H9 (cell line): ENCODE measurements around the gene CPNE7. TPM values are rescaled to one million over a fixed set of nuclear protein-coding genes. Genes with fewer than 3 reads are reported as not detected.
A peak's percentile ranks its signal among the peaks of the same experiment; 100 is the strongest.

Source experiments
- DNase-seq: peaks from one replicate; pipeline ENCODE4 v3.0.0-alpha.2; 2017
- H2AFZ ChIP-seq: one replicate; pipeline ENCODE4 v1.6.1; 2013; ENCODE audit warnings: mild to moderate bottlenecking, low read length, control low read depth, moderate library complexity
- H2AK5ac ChIP-seq: 2 replicates; pipeline ENCODE4 v1.6.1; 2013; ENCODE audit warnings: low read length, control low read depth, mixed read lengths; ENCODE audit not compliant: insufficient read length
- H2BK120ac ChIP-seq: one replicate; pipeline ENCODE4 v1.6.1; 2013; ENCODE audit warnings: low read depth, mild to moderate bottlenecking, low read length, control low read depth, inconsistent platforms; ENCODE audit not compliant: poor library complexity, severe bottlenecking
- H2BK12ac ChIP-seq: 2 replicates; pipeline ENCODE4 v1.6.1; 2013; ENCODE audit warnings: low read length, control low read depth, mixed read lengths, low read depth; ENCODE audit not compliant: insufficient read length
- H2BK15ac ChIP-seq: 2 replicates; pipeline ENCODE4 v1.6.1; 2013; ENCODE audit warnings: low read depth, low read length, control low read depth
- H2BK20ac ChIP-seq: one replicate; pipeline ENCODE4 v1.6.1; 2013; ENCODE audit warnings: low read depth, mild to moderate bottlenecking, low read length, control low read depth, inconsistent platforms; ENCODE audit not compliant: poor library complexity, severe bottlenecking
- H2BK5ac ChIP-seq: 2 replicates; pipeline ENCODE4 v1.6.1; 2013; ENCODE audit warnings: low read length, control low read depth, mixed read lengths; ENCODE audit not compliant: insufficient read length
- H3K14ac ChIP-seq: 2 replicates; pipeline ENCODE4 v1.6.1; 2013; ENCODE audit warnings: low read length, control low read depth; ENCODE audit not compliant: insufficient read depth
- H3K18ac ChIP-seq: 2 replicates; pipeline ENCODE4 v1.6.1; 2013; ENCODE audit warnings: low read depth, mild to moderate bottlenecking, mixed read lengths, low read length, control low read depth; ENCODE audit not compliant: insufficient read length
- H3K23ac ChIP-seq: 2 replicates; pipeline ENCODE4 v1.6.1; 2013; ENCODE audit warnings: low read length, control low read depth, mixed read lengths, low read depth; ENCODE audit not compliant: insufficient read length
- H3K23me2 ChIP-seq: 2 replicates; pipeline ENCODE4 v1.6.1; 2013; ENCODE audit warnings: low read depth, mild to moderate bottlenecking, mixed read lengths, low read length, control low read depth; ENCODE audit not compliant: insufficient read length, poor library complexity, severe bottlenecking
- H3K27ac ChIP-seq: 2 replicates; pipeline ENCODE4 v1.5.1; 2013; ENCODE audit warnings: low read length, control low read depth, mixed read lengths, low read depth; ENCODE audit not compliant: insufficient read length
- H3K27me3 ChIP-seq: 2 replicates; pipeline ENCODE4 v1.6.1; 2013; ENCODE audit warnings: low read length, control low read depth, inconsistent platforms; ENCODE audit not compliant: insufficient read depth
- H3K4ac ChIP-seq: 2 replicates; pipeline ENCODE4 v1.6.1; 2013; ENCODE audit warnings: low read depth, mild to moderate bottlenecking, control low read depth, inconsistent platforms, low read length, moderate library complexity
- H3K4me1 ChIP-seq: 2 replicates; pipeline ENCODE4 v1.6.1; 2013; ENCODE audit warnings: low read length, control low read depth, inconsistent platforms; ENCODE audit not compliant: insufficient read depth
- H3K4me2 ChIP-seq: 2 replicates; pipeline ENCODE4 v1.6.1; 2013; ENCODE audit warnings: low read length, control low read depth, mixed read lengths; ENCODE audit not compliant: insufficient read length, insufficient read depth
- H3K56ac ChIP-seq: 2 replicates; pipeline ENCODE4 v1.6.1; 2013; ENCODE audit warnings: low read depth, mild to moderate bottlenecking, mixed read lengths, low read length, control low read depth; ENCODE audit not compliant: insufficient read length
- H3K79me1 ChIP-seq: 2 replicates; pipeline ENCODE4 v1.6.1; 2013; ENCODE audit warnings: low read depth, mild to moderate bottlenecking, moderate library complexity, low read length, control low read depth, inconsistent platforms; ENCODE audit not compliant: insufficient read depth, poor library complexity, severe bottlenecking
- H3K79me2 ChIP-seq: 2 replicates; pipeline ENCODE4 v1.6.1; 2013; ENCODE audit warnings: low read length, control low read depth, inconsistent platforms; ENCODE audit not compliant: insufficient read depth
- H3K9ac ChIP-seq: 2 replicates; pipeline ENCODE4 v1.6.1; 2013; ENCODE audit warnings: low read length, control low read depth, mixed read lengths; ENCODE audit not compliant: insufficient read length; ENCODE audit errors: extremely low read depth
- H3K9me3 ChIP-seq: one replicate; pipeline ENCODE4 v1.6.1; 2013; ENCODE audit warnings: low read depth, low read length, inconsistent platforms; ENCODE audit not compliant: control insufficient read depth
- H3T11ph ChIP-seq: one replicate; pipeline ENCODE4 v1.6.1; 2013; ENCODE audit warnings: mild to moderate bottlenecking, low read length, control low read depth, inconsistent platforms
- H4K20me1 ChIP-seq: one replicate; pipeline ENCODE4 v1.6.1; 2013; ENCODE audit not compliant: control insufficient read depth, insufficient read length, insufficient read depth
- H4K5ac ChIP-seq: 2 replicates; pipeline ENCODE4 v1.6.1; 2013; ENCODE audit warnings: low read depth, mild to moderate bottlenecking, mixed read lengths, low read length, control low read depth; ENCODE audit not compliant: insufficient read length
- H4K8ac ChIP-seq: replicated peaks from 2 replicates; pipeline ENCODE4 v1.6.1; 2013; ENCODE audit warnings: low read length, control low read depth, mixed read lengths, low read depth; ENCODE audit not compliant: insufficient read length
- H4K91ac ChIP-seq: 2 replicates; pipeline ENCODE4 v1.6.1; 2013; ENCODE audit warnings: low read depth, mild to moderate bottlenecking, moderate library complexity, mixed read lengths, low read length, control low read depth; ENCODE audit not compliant: insufficient read length
- H3K27ac Mint-ChIP-seq, 3 experiments: 2 replicates in 2 of 3; 3 replicates in 1 of 3; pipeline ENCODE4 v1.8.0; 2020 to 2021; ENCODE audit warnings: mixed read lengths in 3 of 3, mild to moderate bottlenecking in 1 of 3, moderate library complexity in 1 of 3
- H3K27me3 Mint-ChIP-seq: 2 replicates; pipeline ENCODE4 v1.8.0; 2021; ENCODE audit warnings: low read depth, mild to moderate bottlenecking, moderate library complexity, mixed read lengths
- H3K36me3 Mint-ChIP-seq, 3 experiments: 2 replicates in 2 of 3; 3 replicates in 1 of 3; pipeline ENCODE4 v1.8.0; 2020 to 2021; ENCODE audit warnings: low read depth in 3 of 3, mixed read lengths in 3 of 3; ENCODE audit not compliant: insufficient read depth in 1 of 3
- H3K4me1 Mint-ChIP-seq, 2 experiments: 2 replicates each; pipeline ENCODE4 v1.8.0; 2020; ENCODE audit warnings: mixed read lengths in 2 of 2
- H3K4me3 Mint-ChIP-seq, 2 experiments: 2 replicates in 1 of 2; 3 replicates in 1 of 2; pipeline ENCODE4 v1.8.0; 2020 to 2021; ENCODE audit warnings: mild to moderate bottlenecking in 2 of 2, mixed read lengths in 2 of 2, moderate library complexity in 1 of 2
- H3K9me3 Mint-ChIP-seq, 2 experiments: 2 replicates in 1 of 2; 3 replicates in 1 of 2; pipeline ENCODE4 v1.8.0; 2020; ENCODE audit warnings: mild to moderate bottlenecking in 2 of 2, mixed read lengths in 2 of 2, moderate library complexity in 1 of 2
- CTCF ChIP-seq: fragments of 200-600 bp; sonication (generic); conservative IDR thresholded peaks from 3 replicates; pipeline ENCODE4 v1.8.0; 2021; ENCODE audit warnings: antibody characterized with exemption, mild to moderate bottlenecking
- WGBS: extraction: QIAGEN DNeasy Blood & Tissue Kit; methylation state at CpG from one replicate; pipeline ENCODE4 v1.1.7; 2013; ENCODE audit warnings: missing lambda C conversion rate, low lambda C conversion rate, mixed read lengths; ENCODE audit not compliant: insufficient read length; ENCODE audit errors: extremely low coverage; 5-methylcytosine and 5-hydroxymethylcytosine counted together
- total RNA-seq: library from RNA; stranded (reverse); gene quantifications from 2 replicates; pipeline ENCODE4 v1.2.1, GENCODE V29; 2021

The CPNE7 gene
- total RNA-seq, 1 experiment from 2014 or later = 23.4 TPM

DNA sequence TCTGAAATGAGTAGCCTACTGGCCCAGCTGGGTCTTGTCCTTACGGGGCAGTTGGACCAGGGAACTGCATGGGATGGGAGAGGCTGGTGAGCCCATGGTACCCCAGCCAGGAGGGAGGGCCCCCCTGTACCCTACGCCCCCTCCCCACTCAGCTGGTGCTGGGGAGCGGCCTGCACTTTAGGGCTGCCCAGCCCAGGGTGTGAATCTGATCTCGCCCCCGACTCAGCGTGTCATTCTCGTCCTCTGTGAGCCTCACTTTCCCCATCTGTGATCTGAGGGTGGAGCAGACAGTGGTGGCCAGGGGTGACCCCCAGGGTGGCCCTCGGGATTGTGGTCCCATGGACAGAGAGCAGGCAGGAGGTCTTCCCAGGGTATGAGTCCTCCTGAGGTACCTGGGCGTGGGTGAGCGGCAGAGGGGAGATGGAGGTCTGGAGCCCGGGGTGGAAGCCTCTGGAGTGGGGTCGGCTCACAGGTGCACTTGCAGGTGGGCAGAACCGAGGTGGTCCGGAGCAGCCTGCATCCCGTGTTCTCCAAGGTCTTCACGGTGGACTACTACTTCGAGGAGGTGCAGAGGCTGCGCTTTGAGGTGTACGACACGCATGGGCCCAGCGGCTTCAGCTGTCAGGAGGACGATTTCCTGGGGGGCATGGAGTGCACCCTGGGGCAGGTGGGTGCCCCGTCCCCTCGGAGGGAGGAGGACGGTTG is 1.6 kb downstream of the CPNE7 start:
- Histone ChIP-seq H3K4me2 (no peak overlapping the region), H3K79me2 (no peaks in the 10 kb centered on the region), H3K79me1 (no peaks in the 10 kb centered on the region), H3K9me3 (no peaks in the 10 kb centered on the region), H2AFZ (no peak overlapping the region), H2BK120ac (no peak overlapping the region), H2BK12ac (no peak overlapping the region), H3K4ac (no peak overlapping the region), H4K8ac (no peak overlapping the region), H3K27ac (no peak overlapping the region), H3T11ph (no peak overlapping the region), H3K56ac (no peak overlapping the region), H4K5ac (no peak overlapping the region), H3K18ac (no peak overlapping the region), H2BK15ac (no peak overlapping the region), H3K23me2 (peaks cover 11% of the 10 kb centered on the region), H4K20me1 (no peaks in the 10 kb centered on the region), H3K23ac (no peak overlapping the region), H3K14ac (no peak overlapping the region), H4K91ac (no peak overlapping the region), H3K9ac (no peak overlapping the region), H2AK5ac (no peak overlapping the region), H3K27me3 (peaks cover 3% of the 10 kb centered on the region; the same call in 1 of the 2 replicates), H2BK20ac (no peak overlapping the region), H2BK5ac (no peak overlapping the region), H3K4me1 (no peaks in the 10 kb centered on the region)
- no peak for DNase-seq
- Mint-ChIP-seq H3K4me1 (peaks cover 2 to 6% of the 10 kb centered on the region in 2 experiments; a peak in 2 of 4 replicates), H3K27me3 (peaks cover 50% of the 10 kb centered on the region), H3K4me3 (peak overlapping the region; percentile 38 to 71), H3K27ac (no peak overlapping the region), H3K36me3 (peaks cover 0 to 6% (median 4%) of the 10 kb centered on the region in 3 experiments; a peak in 5 of 7 replicates), H3K9me3 (no peaks in the 10 kb centered on the region)
- no CpG with 5 or more reads among the region's 25 CpGs for WGBS
- TF ChIP-seq CTCF = no peak
